Spleen (tissue), 7 donors: ENCODE measurements around the gene AHRR.

Experiments used
- CTCF ChIP-seq, 11 experiments: fragments of 200-600 bp in 7 of 11; fragments of 450-650 bp in 4 of 11; sonication (generic) in 4 of 11; IDR thresholded peaks in 8 of 11; conservative IDR thresholded peaks in 3 of 11; 1 replicate in 7 of 11; 2 replicates in 4 of 11; pipeline versions ENCODE4 v1.4.0 to v1.8.0; 2016 to 2021; ENCODE audit warnings: antibody characterized with exemption in 11 of 11, inconsistent platforms in 4 of 11, mild to moderate bottlenecking in 1 of 11
- POLR2AphosphoS5 ChIP-seq, 3 donors: sonication (generic); formaldehyde crosslinking; IDR thresholded peaks; one replicate each; pipeline ENCODE4 v1.5.1; 2017; ENCODE audit warnings: antibody characterized with exemption in 3 of 3
- donor health status: DM: no; HTN: no; CAD: no; lungs with moderate emphysema.
- donor health status: DM: no; HTN: no; CAD: no.
- donor health status: DM: no; HTN: no; CAD: no.

- no peak for TF ChIP-seq CTCF (IDR thresholded peaks at IDR 0.05 in 8 of 11, conservative IDR thresholded peaks at IDR 0.05 in 3 of 11)
- TF ChIP-seq POLR2AphosphoS5 (IDR thresholded peaks at IDR 0.05) = no peak
These were observed 117.7 kb downstream of the AHRR start for GRCh38 chr5:439181-439580.
